PC-3 (cell line): ENCODE measurements around the gene MLKL.

ENCODE experiments used
- CTCF ChIP-seq: fragments of 300-600 bp; sonication (generic); conservative IDR thresholded peaks from 2 replicates; pipeline ENCODE4 v1.5.1; 2017; ENCODE audit warnings: antibody characterized with exemption, low read depth, mild to moderate bottlenecking, low read length
- EZH2 ChIP-seq: fragments of 300-600 bp; sonication (generic); IDR thresholded peaks from one replicate; pipeline ENCODE4 v1.6.1; 2017; ENCODE audit warnings: antibody characterized with exemption, mild to moderate bottlenecking, low read length; ENCODE audit not compliant: unreplicated experiment
- EZH2phosphoT487 ChIP-seq: fragments of 300-600 bp; sonication (generic); IDR thresholded peaks from 2 replicates; pipeline ENCODE4 v1.6.1; 2018; ENCODE audit warnings: mild to moderate bottlenecking, antibody characterized with exemption, low read length, borderline replicate concordance

DNA sequence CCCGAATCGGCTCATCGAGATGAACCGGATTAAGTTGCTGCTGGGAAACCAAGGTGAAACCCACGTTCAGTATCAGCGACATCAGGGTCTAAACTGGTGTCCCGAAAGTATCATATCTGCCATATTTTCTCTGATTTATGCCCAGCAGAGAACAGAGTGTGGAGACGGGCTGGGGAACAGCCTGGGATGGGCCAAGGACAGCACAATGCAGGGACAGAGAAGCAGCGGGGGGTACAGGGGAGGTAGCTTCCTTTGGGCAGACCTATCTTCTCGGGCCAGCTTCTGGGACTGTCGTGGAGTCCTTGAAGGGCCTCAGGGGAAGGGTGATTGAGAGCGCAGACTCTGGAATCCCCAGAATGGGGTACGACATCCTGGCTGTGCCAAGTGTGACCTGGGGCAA, 17.5 kb upstream of the MLKL start:
- no peak for TF ChIP-seq CTCF
- no peak for TF ChIP-seq EZH2
- TF ChIP-seq EZH2phosphoT487: no peak
